HCT116 (cell line): ENCODE measurements around the gene SRPK3. TPM values are rescaled to one million over a fixed set of nuclear protein-coding genes. Genes with fewer than 3 reads are reported as not detected.

Source experiments
- ATAC-seq: fragments of 200-7000 bp; cut with Tn5 transposase; 2 replicates; pipeline ENCODE4 v1.9.1; 2020; ENCODE audit warnings: mild to moderate bottlenecking, moderate library complexity
- BruUV-seq: library from RNA; stranded (reverse); fragments of 400-500 nt; replicated peaks from 2 replicates; lab custom pipeline; 2021; lab: Mats Ljungman, UMichigan
- CTCF ChIA-PET: fragments of 300-600 bp; sonication (Branson Sonifier 250); formaldehyde crosslinking; loops from one replicate; lab custom pipeline; 2021; ENCODE audit warnings: antibody characterized with exemption; lab: Charles Lee
- POLR2A ChIA-PET: fragments of 300-600, 350-600 bp; sonication (Branson Sonifier 250); formaldehyde crosslinking; loops from one replicate; lab custom pipeline; 2021; ENCODE audit warnings: antibody characterized with exemption; lab: Charles Lee
- RAD21 ChIA-PET, 2 experiments: fragments of 300-600 bp; sonication (Branson Sonifier 250); formaldehyde crosslinking; loops; one replicate each; lab custom pipeline; 2023; ENCODE audit warnings: low total read pairs in 2 of 2; ENCODE audit not compliant: uncharacterized antibody in 2 of 2, unreplicated experiment in 2 of 2, low non-redundant PET in 1 of 2; lab: Charles Lee
- DNase-seq: peaks from one replicate; pipeline ENCODE4 v3.0.0-alpha.2; 2010; ENCODE audit warnings: low read depth, low spot score
- H2AFZ ChIP-seq: fragments of 200-600 bp; shearing (Covaris generic), sonication (generic); 2 replicates; pipeline ENCODE4 v1.6.1; 2017; ENCODE audit warnings: low read depth, mixed run types, mixed read lengths, antibody characterized with exemption, low read length; ENCODE audit not compliant: poor library complexity, severe bottlenecking
- H3K27ac ChIP-seq: 2 replicates; pipeline ENCODE4 v1.5.1; 2012; ENCODE audit warnings: low read depth, low read length
- H3K27me3 ChIP-seq: fragments of 200-600 bp; sonication (generic); 2 replicates; pipeline ENCODE4 v1.6.1; 2016; ENCODE audit warnings: mixed run types, low read length, mixed read lengths; ENCODE audit not compliant: insufficient read depth
- H3K36me3 ChIP-seq, 2 experiments: fragments of 200-500 bp in 1 of 2; fragments of 200-600 bp in 1 of 2; sonication (Bioruptor generic) in 1 of 2; sonication (generic) in 1 of 2; 2 replicates each; pipeline versions ENCODE4 v1.5.1 to v1.6.1; 2014 to 2016; ENCODE audit warnings: low read length in 2 of 2, inconsistent platforms in 1 of 2, mixed read lengths in 1 of 2, mixed run types in 1 of 2; ENCODE audit not compliant: insufficient read depth in 2 of 2, control insufficient read depth in 1 of 2
- H3K4me1 ChIP-seq, 2 experiments: fragments of 200-600 bp in 1 of 2; sonication (generic) in 1 of 2; 2 replicates each; pipeline versions ENCODE4 v1.5.1 to v1.6.1; 2012 to 2017; ENCODE audit warnings: low read length in 2 of 2, inconsistent platforms in 1 of 2, mild to moderate bottlenecking in 1 of 2, mixed read lengths in 1 of 2, mixed run types in 1 of 2, moderate library complexity in 1 of 2; ENCODE audit not compliant: insufficient read depth in 2 of 2, control insufficient read depth in 1 of 2
- H3K4me2 ChIP-seq: fragments of 200-600 bp; sonication (generic); 2 replicates; pipeline ENCODE4 v1.6.1; 2017; ENCODE audit warnings: mixed run types, low read length, mixed read lengths
- H3K4me3 ChIP-seq, 2 experiments: fragments of 200-600 bp in 1 of 2; sonication (generic) in 1 of 2; replicated peaks in 1 of 2; 2 replicates each; pipeline ENCODE4 v1.5.1; 2011 to 2016; ENCODE audit warnings: low read length in 2 of 2, control low read depth in 1 of 2, low read depth in 1 of 2, mild to moderate bottlenecking in 1 of 2, mixed read lengths in 1 of 2, mixed run types in 1 of 2
- H3K79me2 ChIP-seq: fragments of 200-600 bp; sonication (generic); 2 replicates; pipeline ENCODE4 v1.6.1; 2017; ENCODE audit warnings: mild to moderate bottlenecking, mixed run types, low read length, moderate library complexity, mixed read lengths; ENCODE audit not compliant: insufficient read depth
- H3K9ac ChIP-seq: fragments of 200-600 bp; sonication (generic); 2 replicates; pipeline ENCODE4 v1.6.1; 2016; ENCODE audit warnings: low read length, mixed read lengths
- H3K9me2 ChIP-seq: fragments of 200-600 bp; sonication (generic), shearing (Covaris generic); 2 replicates; pipeline ENCODE4 v1.6.1; 2017; ENCODE audit warnings: mixed run types, mild to moderate bottlenecking, moderate library complexity; ENCODE audit not compliant: insufficient read depth
- H3K9me3 ChIP-seq, 2 experiments: fragments of 200-500 bp in 1 of 2; fragments of 200-600 bp in 1 of 2; sonication (Bioruptor generic) in 1 of 2; sonication (generic) in 1 of 2; 2 replicates each; pipeline ENCODE4 v1.6.1; 2014 to 2017; ENCODE audit warnings: low read length in 2 of 2, mixed read lengths in 2 of 2, inconsistent platforms in 1 of 2, low read depth in 1 of 2, mild to moderate bottlenecking in 1 of 2, mixed run types in 1 of 2, moderate library complexity in 1 of 2; ENCODE audit not compliant: control insufficient read depth in 1 of 2, insufficient read depth in 1 of 2
- H4K20me1 ChIP-seq: fragments of 200-600 bp; sonication (generic), shearing (Covaris generic); 2 replicates; pipeline ENCODE4 v1.6.1; 2017; ENCODE audit warnings: mixed run types, mild to moderate bottlenecking, moderate library complexity; ENCODE audit not compliant: insufficient read depth
- ATF3 ChIP-seq: IDR thresholded peaks from 2 replicates; pipeline ENCODE4 v1.6.1; 2012
- CBX3 ChIP-seq: IDR thresholded peaks from 2 replicates; pipeline ENCODE4 v1.6.1; 2012; ENCODE audit warnings: low read depth
- CEBPB ChIP-seq: IDR thresholded peaks from 2 replicates; pipeline ENCODE4 v1.6.1; 2012; ENCODE audit warnings: low read depth
- CTCF ChIP-seq, 3 experiments: fragments of 200-600 bp in 1 of 3; sonication (generic) in 1 of 3; IDR thresholded peaks in 2 of 3; conservative IDR thresholded peaks in 1 of 3; 2 replicates each; pipeline ENCODE4 v1.5.1; 2012 to 2017; ENCODE audit warnings: low read depth in 2 of 3, low read length in 2 of 3, antibody characterized with exemption in 1 of 3, borderline replicate concordance in 1 of 3, control low read depth in 1 of 3, mild to moderate bottlenecking in 1 of 3, mixed read lengths in 1 of 3, mixed run types in 1 of 3, moderate library complexity in 1 of 3; ENCODE audit not compliant: insufficient read depth in 1 of 3
- EGR1 ChIP-seq: IDR thresholded peaks from 2 replicates; pipeline ENCODE4 v1.6.1; 2012; ENCODE audit warnings: low read depth
- ELF1 ChIP-seq: IDR thresholded peaks from 2 replicates; pipeline ENCODE4 v1.6.1; 2012; ENCODE audit warnings: low read depth, borderline replicate concordance
- EZH2 ChIP-seq: fragments of 200-600 bp; sonication (generic); IDR thresholded peaks from 2 replicates; pipeline ENCODE4 v1.6.1; 2017; ENCODE audit warnings: antibody characterized with exemption, mixed run types
- EZH2phosphoT487 ChIP-seq: fragments of 200-600 bp; IDR thresholded peaks from 2 replicates; pipeline ENCODE4 v1.6.1; 2018; ENCODE audit warnings: antibody characterized with exemption, borderline replicate concordance
- JUND ChIP-seq: IDR thresholded peaks from 2 replicates; pipeline ENCODE4 v1.6.1; 2012
- MAX ChIP-seq: IDR thresholded peaks from 2 replicates; pipeline ENCODE4 v1.6.1; 2012
- POLR2A ChIP-seq: IDR thresholded peaks from 2 replicates; pipeline ENCODE4 v1.7.0; 2011; ENCODE audit warnings: borderline replicate concordance; ENCODE audit not compliant: insufficient read depth, insufficient read length; ENCODE audit errors: extremely low read depth
- POLR2AphosphoS5 ChIP-seq: IDR thresholded peaks from 2 replicates; pipeline ENCODE4 v1.6.1; 2011; ENCODE audit warnings: mild to moderate bottlenecking, low read depth, low read length, moderate library complexity
- RAD21 ChIP-seq: IDR thresholded peaks from 2 replicates; pipeline ENCODE4 v1.6.1; 2012; ENCODE audit warnings: low read depth, mild to moderate bottlenecking
- SIN3A ChIP-seq: IDR thresholded peaks from 2 replicates; pipeline ENCODE4 v1.6.1; 2012; ENCODE audit warnings: low read depth
- SP1 ChIP-seq: IDR thresholded peaks from 2 replicates; pipeline ENCODE4 v1.6.1; 2012; ENCODE audit warnings: low read depth
- SRF ChIP-seq: IDR thresholded peaks from 2 replicates; pipeline ENCODE4 v1.6.1; 2012; ENCODE audit warnings: low read depth
- TCF7L2 ChIP-seq: IDR thresholded peaks from 2 replicates; pipeline ENCODE4 v1.7.0; 2011; ENCODE audit warnings: borderline replicate concordance, inconsistent platforms; ENCODE audit not compliant: insufficient read depth, insufficient read length; ENCODE audit errors: extremely low read depth
- ZBTB33 ChIP-seq: IDR thresholded peaks from 2 replicates; pipeline ENCODE4 v1.6.1; 2011; ENCODE audit warnings: mild to moderate bottlenecking, low read length, moderate library complexity; ENCODE audit not compliant: insufficient replicate concordance; ENCODE audit errors: extremely low read depth
- ZFX ChIP-seq: fragments of 450-650 bp; IDR thresholded peaks from 2 replicates; pipeline ENCODE4 v1.6.1; 2017
- intact Hi-C: fragments of 100-400 bp; cut with micrococcal nuclease; formaldehyde crosslinking; loops from 2 replicates; pipeline ENCODE4 v1.10.0; 2022
- total RNA-seq: library from RNA; stranded (reverse); gene quantifications from one replicate; pipeline ENCODE4 v1.2.1, GENCODE V29; 2021; ENCODE audit not compliant: unreplicated experiment

Gene SRPK3
- total RNA-seq, 1 experiment from 2014 or later, result not detected

DNA sequence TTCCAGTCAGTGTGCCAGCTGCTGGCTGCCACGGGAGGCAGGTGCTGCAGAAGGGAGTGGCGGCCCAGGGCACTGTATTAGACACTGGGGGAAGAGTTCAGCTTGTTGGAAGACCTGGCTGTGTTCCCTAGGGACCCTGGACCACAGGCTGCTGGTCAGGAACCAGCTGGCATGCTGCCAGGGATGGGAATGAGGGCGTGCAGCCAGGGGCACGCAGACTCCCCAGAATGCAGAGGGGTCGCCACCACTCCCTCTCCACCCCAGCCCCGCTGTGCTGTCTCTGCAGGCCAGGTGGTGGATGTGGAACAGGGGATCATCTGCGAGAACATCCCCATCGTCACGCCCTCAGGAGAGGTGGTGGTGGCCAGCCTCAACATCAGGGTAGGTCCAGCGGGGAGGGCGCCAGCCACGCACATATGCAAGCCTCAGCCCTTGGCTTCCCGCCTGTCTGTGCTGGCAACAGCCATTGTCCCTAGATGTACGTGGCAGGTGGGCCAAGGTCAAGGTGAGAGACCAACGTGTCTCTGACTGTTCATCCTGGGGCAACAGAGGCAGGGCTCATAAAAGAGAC, 43.9 kb upstream of the SRPK3 start:
- Histone ChIP-seq H3K36me3 (no peaks in the 10 kb centered on the region), H3K79me2 (no peaks in the 10 kb centered on the region), H2AFZ (no peak overlapping the region), H3K9ac (no peak overlapping the region), H3K4me2 (no peak overlapping the region), H3K27me3 (no peaks in the 10 kb centered on the region), H3K4me3 (no peak overlapping the region), H3K9me2 (no peaks in the 10 kb centered on the region), H3K9me3 (no peaks in the 10 kb centered on the region), H3K4me1 (peaks cover 0 to 7% of the 10 kb centered on the region in 2 experiments; a peak in 1 of 4 replicates), H4K20me1 (no peaks in the 10 kb centered on the region), H3K27ac (no peak overlapping the region)
- intact Hi-C loops, result no loop called here
- RAD21 ChIA-PET, result no interaction called here
- no peak for ATAC-seq
- no TSS peak for BruUV-seq
- TF ChIP-seq TCF7L2 (no peak), ZBTB33 (no peak), ATF3 (no peak), RAD21 (no peak), ELF1 (no peak), EZH2 (no peak), JUND (no peak), POLR2A (no peak), SP1 (no peak), SRF (no peak), CTCF (IDR thresholded peaks at IDR 0.05 in 2 of 3, conservative IDR thresholded peaks at IDR 0.05 in 1 of 3; ENCODE audit: borderline replicate concordance in 1 of 3, insufficient read depth in 1 of 3, low read depth in 2 of 3, low read length in 2 of 3) (no peak), EGR1 (no peak), MAX (no peak), POLR2AphosphoS5 (no peak), CEBPB (no peak), SIN3A (no peak), ZFX (no peak), CBX3 (no peak), EZH2phosphoT487 (no peak)
- DNase-seq, result no peak
- CTCF ChIA-PET, result no interaction called here
- POLR2A ChIA-PET, result no interaction called here
